OCI-LY1 (cell line): ENCODE measurements around the gene GLYATL1B.
"Not testable (repeated sequence)": the region's sequence is repeated elsewhere in the genome, so short reads cannot be mapped to it uniquely, and the experiment has no call there.

Experiments
- EZH2 ChIP-seq: fragments of 200-600 bp; sonication (generic), shearing (Covaris generic); IDR thresholded peaks from 2 replicates; pipeline ENCODE4 v1.8.0; 2017; ENCODE audit warnings: borderline replicate concordance, mixed run types, mild to moderate bottlenecking, antibody characterized with exemption, low read length, moderate library complexity, mixed read lengths
- TF ChIP-seq, protein P1 (sequence below): fragments of 200-600 bp; sonication (generic), shearing (Covaris generic); IDR thresholded peaks from 2 replicates; pipeline ENCODE4 v1.5.1; 2017; ENCODE audit warnings: mild to moderate bottlenecking, antibody characterized with exemption, low read length, moderate library complexity, mixed read lengths

DNA sequence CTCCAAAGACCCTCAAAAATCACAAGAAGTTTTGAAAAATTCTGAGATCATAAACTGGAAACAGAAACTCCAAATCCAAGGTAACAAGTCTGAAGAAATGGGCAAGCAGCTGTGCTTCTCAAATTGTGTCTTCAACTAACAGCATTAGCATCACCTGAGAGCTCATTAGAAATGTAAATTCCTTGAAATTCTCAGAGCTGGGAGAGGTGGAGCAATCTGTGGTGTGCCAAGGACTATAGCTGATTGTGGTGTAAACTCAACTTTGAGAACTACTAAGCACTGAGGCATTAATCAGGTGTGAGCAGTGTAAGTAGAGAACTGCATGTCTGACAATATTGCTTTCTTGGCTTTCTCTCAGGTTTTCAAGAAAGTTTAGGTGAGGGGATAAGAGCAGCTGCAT is 7.5 kb downstream of the GLYATL1B start:
- TF ChIP-seq, protein P1, sequence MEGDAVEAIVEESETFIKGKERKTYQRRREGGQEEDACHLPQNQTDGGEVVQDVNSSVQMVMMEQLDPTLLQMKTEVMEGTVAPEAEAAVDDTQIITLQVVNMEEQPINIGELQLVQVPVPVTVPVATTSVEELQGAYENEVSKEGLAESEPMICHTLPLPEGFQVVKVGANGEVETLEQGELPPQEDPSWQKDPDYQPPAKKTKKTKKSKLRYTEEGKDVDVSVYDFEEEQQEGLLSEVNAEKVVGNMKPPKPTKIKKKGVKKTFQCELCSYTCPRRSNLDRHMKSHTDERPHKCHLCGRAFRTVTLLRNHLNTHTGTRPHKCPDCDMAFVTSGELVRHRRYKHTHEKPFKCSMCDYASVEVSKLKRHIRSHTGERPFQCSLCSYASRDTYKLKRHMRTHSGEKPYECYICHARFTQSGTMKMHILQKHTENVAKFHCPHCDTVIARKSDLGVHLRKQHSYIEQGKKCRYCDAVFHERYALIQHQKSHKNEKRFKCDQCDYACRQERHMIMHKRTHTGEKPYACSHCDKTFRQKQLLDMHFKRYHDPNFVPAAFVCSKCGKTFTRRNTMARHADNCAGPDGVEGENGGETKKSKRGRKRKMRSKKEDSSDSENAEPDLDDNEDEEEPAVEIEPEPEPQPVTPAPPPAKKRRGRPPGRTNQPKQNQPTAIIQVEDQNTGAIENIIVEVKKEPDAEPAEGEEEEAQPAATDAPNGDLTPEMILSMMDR: not testable (repeated sequence)
- not testable (repeated sequence) for TF ChIP-seq EZH2
